ENCODE measurements around the gene ITGA1. TPM values are rescaled to one million over a fixed set of nuclear protein-coding genes. Genes with fewer than 3 reads are reported as not detected.

The ITGA1 gene
- total RNA-seq, 2 donors from 2014 or later: 125 to 169 TPM

DNA sequence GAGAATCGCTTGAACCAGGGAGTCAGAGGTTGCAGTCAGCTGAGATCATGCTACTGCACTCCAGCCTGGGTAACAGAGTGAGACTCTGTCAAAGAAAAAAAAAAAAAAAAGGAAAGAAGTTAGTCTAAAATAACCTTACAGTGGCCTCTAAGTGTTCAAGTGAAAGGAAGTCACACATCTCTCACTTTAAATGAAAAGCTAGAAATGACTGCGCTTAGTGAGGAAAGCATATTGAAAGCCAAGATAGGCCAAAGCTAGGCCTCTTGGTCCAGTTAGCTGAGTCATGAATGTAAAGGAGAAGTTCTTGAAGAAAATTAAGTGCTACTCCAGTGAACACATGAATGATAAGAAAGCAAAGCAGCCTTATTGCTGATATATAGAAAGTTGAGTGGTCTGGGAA, 38.1 kb downstream of the ITGA1 start:
- DNase-seq (ENCODE audit: low spot score) (no peak), ATAC-seq (ENCODE audit: insufficient number of reproducible peaks, low FRiP score, low read depth) (no peak)
- TF ChIP-seq, protein P1, sequence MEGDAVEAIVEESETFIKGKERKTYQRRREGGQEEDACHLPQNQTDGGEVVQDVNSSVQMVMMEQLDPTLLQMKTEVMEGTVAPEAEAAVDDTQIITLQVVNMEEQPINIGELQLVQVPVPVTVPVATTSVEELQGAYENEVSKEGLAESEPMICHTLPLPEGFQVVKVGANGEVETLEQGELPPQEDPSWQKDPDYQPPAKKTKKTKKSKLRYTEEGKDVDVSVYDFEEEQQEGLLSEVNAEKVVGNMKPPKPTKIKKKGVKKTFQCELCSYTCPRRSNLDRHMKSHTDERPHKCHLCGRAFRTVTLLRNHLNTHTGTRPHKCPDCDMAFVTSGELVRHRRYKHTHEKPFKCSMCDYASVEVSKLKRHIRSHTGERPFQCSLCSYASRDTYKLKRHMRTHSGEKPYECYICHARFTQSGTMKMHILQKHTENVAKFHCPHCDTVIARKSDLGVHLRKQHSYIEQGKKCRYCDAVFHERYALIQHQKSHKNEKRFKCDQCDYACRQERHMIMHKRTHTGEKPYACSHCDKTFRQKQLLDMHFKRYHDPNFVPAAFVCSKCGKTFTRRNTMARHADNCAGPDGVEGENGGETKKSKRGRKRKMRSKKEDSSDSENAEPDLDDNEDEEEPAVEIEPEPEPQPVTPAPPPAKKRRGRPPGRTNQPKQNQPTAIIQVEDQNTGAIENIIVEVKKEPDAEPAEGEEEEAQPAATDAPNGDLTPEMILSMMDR (IDR thresholded peaks at IDR 0.05): no peak
- Histone ChIP-seq H3K36me3 (no peaks in the 10 kb centered on the region), H3K9me3 (peaks cover 5% of the 10 kb centered on the region), H3K4me3 (no peak overlapping the region), H3K27ac (peak overlapping the region in 1 of 2 donors; percentile 7), H3K27me3 (replicated peaks; ENCODE audit: insufficient read depth) (no peaks in the 10 kb centered on the region), H3K4me1 (ENCODE audit: control insufficient read depth in 1 of 2, low read depth in 2 of 2) (peaks cover 33 to 62% of the 10 kb centered on the region in 2 donors)

DNA sequence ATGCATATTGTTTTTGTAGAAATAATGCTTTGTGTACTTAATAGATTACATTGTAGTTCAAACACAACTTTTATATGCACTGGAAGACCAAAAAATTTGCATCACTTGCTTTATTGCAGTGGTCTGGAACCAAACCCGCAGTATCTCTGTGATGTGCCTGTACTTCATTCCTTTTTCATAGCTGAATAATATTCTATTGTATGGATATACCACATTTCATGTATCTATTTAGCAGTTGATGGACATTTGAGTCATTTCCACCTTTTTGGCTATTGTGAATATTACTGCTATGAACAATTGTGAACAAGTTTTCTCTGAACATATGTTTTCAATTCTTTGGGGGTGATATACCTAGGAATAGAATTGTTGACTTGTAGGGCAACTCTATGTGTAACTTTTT, 40.1 kb downstream of the ITGA1 start:
- TF ChIP-seq, protein P1 (IDR thresholded peaks at IDR 0.05): no peak
- Histone ChIP-seq H3K9me3 (peaks cover 5% of the 10 kb centered on the region), H3K27me3 (replicated peaks; ENCODE audit: insufficient read depth) (no peaks in the 10 kb centered on the region), H3K27ac (no peak overlapping the region), H3K4me1 (ENCODE audit: control insufficient read depth in 1 of 2, low read depth in 2 of 2) (peaks cover 33 to 63% of the 10 kb centered on the region in 2 donors), H3K36me3 (no peaks in the 10 kb centered on the region), H3K4me3 (no peak overlapping the region)
- DNase-seq (ENCODE audit: low spot score) (no peak), ATAC-seq (ENCODE audit: insufficient number of reproducible peaks, low FRiP score, low read depth) (no peak)

DNA sequence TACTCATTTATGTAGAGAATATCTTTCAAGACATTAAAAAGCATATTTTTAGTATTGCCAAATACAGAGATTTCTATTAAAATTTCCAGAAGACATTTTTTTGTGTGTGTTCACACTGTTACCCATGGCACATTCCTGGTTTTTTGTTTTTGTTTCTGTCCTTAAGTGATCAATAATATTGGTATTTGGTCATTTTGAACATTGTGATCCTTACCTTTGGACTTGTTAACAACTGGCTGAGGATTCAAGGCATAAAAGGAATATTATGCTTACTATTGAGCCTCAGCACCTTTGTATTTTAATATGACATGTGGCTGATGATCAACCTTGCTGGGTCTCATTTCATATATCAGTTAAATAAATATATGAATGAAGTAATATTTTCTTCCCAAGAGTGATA, 41.9 kb downstream of the ITGA1 start:
- Histone ChIP-seq H3K27me3 (replicated peaks; ENCODE audit: insufficient read depth) (no peaks in the 10 kb centered on the region), H3K4me1 (ENCODE audit: control insufficient read depth in 1 of 2, low read depth in 2 of 2) (peaks cover 19 to 63% of the 10 kb centered on the region in 2 donors), H3K4me3 (no peak overlapping the region), H3K27ac (no peak overlapping the region), H3K9me3 (peaks cover 5% of the 10 kb centered on the region), H3K36me3 (no peaks in the 10 kb centered on the region)
- ATAC-seq (ENCODE audit: insufficient number of reproducible peaks, low FRiP score, low read depth) (no peak), DNase-seq (ENCODE audit: low spot score) (no peak)
- TF ChIP-seq, protein P1 (IDR thresholded peaks at IDR 0.05): no peak

DNA sequence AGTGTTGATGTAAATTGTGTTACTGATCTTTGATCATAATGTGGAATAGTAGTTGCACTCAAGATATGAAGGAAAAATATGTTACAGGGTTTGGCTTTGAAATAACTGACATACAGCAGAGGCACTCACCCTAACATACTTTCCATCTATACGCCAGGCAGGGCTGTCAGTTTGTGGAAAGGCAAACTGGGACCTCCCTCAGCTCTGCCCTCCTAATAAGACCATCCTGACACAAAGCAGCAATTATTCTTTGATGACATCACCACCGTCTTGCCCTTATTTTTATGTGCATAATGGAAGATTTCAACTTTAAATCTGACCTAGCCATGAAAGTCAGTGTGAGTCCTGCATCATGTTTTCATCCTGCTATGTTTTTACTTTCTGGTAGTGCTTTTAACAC, 42.9 kb downstream of the ITGA1 start:
- H3K4me1 ChIP-seq (ENCODE audit: control insufficient read depth in 1 of 2, low read depth in 2 of 2): peaks cover 19 to 56% of the 10 kb centered on the region in 2 donors
- H3K9me3 ChIP-seq: peaks cover 5% of the 10 kb centered on the region
- no peaks in the 10 kb centered on the region for H3K27me3 ChIP-seq (replicated peaks; ENCODE audit: insufficient read depth)
- no peak overlapping the region for H3K27ac ChIP-seq
- no peaks in the 10 kb centered on the region for H3K36me3 ChIP-seq
- TF ChIP-seq, protein P1 (IDR thresholded peaks at IDR 0.05): no peak
- no peak overlapping the region for H3K4me3 ChIP-seq
- DNase-seq (ENCODE audit: low spot score): no peak
- no peak for ATAC-seq (ENCODE audit: insufficient number of reproducible peaks, low FRiP score, low read depth)

DNA sequence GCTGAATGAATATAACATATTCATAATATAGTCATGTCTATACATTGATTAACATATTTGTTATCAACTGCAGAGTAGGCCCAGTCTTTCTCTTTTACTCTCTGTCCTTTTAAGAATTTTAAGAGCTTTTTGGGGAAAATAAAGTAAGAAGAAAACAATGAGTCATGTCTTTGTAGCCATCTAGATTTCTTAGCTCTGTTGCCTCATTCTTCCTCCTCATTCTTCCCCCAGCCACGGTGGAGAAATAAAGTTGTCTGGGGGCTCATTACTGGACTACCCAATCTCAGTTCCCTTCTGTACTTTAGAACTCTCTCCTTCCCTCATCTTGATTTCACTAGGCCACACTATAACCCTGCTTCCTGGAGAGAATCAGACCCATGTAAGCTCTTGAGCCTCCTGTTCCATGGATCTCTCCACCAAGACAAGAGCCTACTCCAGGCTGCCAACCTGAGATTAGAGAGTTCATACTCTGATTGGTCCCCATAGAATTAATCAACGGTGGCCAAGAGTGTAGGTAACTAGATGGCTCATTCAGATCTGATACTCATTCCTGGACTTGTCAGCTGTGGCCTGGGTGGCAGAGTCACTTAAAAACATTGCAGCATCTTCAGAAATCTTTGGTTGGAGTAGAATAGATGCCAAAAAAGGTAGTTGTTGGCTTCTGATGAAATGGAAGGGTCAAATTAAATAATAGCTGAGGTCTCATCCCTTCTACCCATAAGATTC, 44.2 kb downstream of the ITGA1 start:
- Histone ChIP-seq H3K27ac (no peak overlapping the region), H3K9me3 (peaks cover 5% of the 10 kb centered on the region), H3K36me3 (no peaks in the 10 kb centered on the region), H3K4me3 (no peak overlapping the region), H3K27me3 (replicated peaks; ENCODE audit: insufficient read depth) (no peaks in the 10 kb centered on the region), H3K4me1 (ENCODE audit: control insufficient read depth in 1 of 2, low read depth in 2 of 2) (peaks cover 25 to 57% of the 10 kb centered on the region in 2 donors)
- TF ChIP-seq, protein P1 (IDR thresholded peaks at IDR 0.05): no peak
- DNase-seq (ENCODE audit: low spot score) (no peak), ATAC-seq (ENCODE audit: insufficient number of reproducible peaks, low FRiP score, low read depth) (no peak)
